KMS-11 (cell line): ENCODE data around the gene RCBTB2.

Source experiments
- H2AFZ ChIP-seq: fragments of 200-600 bp; sonication (generic); 2 replicates; pipeline ENCODE4 v1.6.1; 2016; ENCODE audit warnings: antibody characterized with exemption, mixed run types, low read depth
- H3K27ac ChIP-seq: fragments of 200-600 bp; sonication (generic); 2 replicates; pipeline ENCODE4 v1.6.1; 2016; ENCODE audit warnings: mild to moderate bottlenecking, mixed run types
- H3K27me3 ChIP-seq: fragments of 200-600 bp; sonication (generic); 2 replicates; pipeline ENCODE4 v1.6.1; 2017; ENCODE audit warnings: mild to moderate bottlenecking, low read depth, mixed run types, moderate library complexity; ENCODE audit not compliant: insufficient read depth
- H3K36me3 ChIP-seq: fragments of 200-600 bp; sonication (generic); 2 replicates; pipeline ENCODE4 v1.6.1; 2017; ENCODE audit warnings: mild to moderate bottlenecking, mixed run types; ENCODE audit not compliant: insufficient read depth
- H3K4me1 ChIP-seq: fragments of 200-600 bp; sonication (generic); 2 replicates; pipeline ENCODE4 v1.6.1; 2016; ENCODE audit warnings: mild to moderate bottlenecking, low read depth, mixed run types; ENCODE audit not compliant: poor library complexity, severe bottlenecking
- H3K4me2 ChIP-seq: fragments of 200-600 bp; sonication (generic); 2 replicates; pipeline ENCODE4 v1.7.0; 2016; ENCODE audit warnings: mild to moderate bottlenecking, mixed run types
- H3K4me3 ChIP-seq: fragments of 200-600 bp; sonication (generic); IDR thresholded peaks from 2 replicates; pipeline ENCODE4 v1.6.1; 2017; ENCODE audit warnings: low read depth, low read length, mixed read lengths; ENCODE audit not compliant: insufficient read depth
- H3K79me2 ChIP-seq: fragments of 200-600 bp; sonication (generic); 2 replicates; pipeline ENCODE4 v1.6.1; 2016; ENCODE audit warnings: low read depth, mixed run types; ENCODE audit not compliant: insufficient read depth
- H3K9ac ChIP-seq: fragments of 200-600 bp; sonication (generic); 2 replicates; pipeline ENCODE4 v1.6.1; 2016; ENCODE audit warnings: mild to moderate bottlenecking, mixed run types
- H4K20me1 ChIP-seq: fragments of 200-600 bp; sonication (generic); 2 replicates; pipeline ENCODE4 v1.6.1; 2016; ENCODE audit warnings: mild to moderate bottlenecking, mixed run types; ENCODE audit not compliant: insufficient read depth
- TF ChIP-seq, protein P1 (sequence below): fragments of 200-600 bp; sonication (generic); conservative IDR thresholded peaks from 2 replicates; pipeline ENCODE4 v1.6.1; 2017; ENCODE audit warnings: low read depth, mild to moderate bottlenecking, antibody characterized with exemption, low read length, moderate library complexity, mixed read lengths

RCBTB2 gene

DNA sequence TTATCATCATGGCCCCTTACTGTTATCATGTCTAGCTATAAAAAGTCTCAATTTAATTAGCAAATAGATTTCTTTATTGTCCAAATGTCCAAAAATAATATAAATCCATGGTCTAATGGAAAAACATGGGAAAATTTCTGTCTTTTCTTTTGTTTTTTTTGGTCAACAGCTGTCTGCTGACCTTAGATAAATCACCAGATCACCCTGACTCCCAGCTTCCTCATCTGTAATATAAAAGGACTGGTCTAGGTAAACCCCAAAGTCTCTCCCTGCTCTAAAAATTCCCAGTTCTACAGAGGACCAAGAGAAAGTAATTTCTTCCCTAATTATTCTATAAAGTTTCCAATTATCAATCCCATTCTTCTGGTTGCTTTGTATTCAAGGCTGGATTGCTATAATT lies 30.7 kb upstream of the RCBTB2 start:
- Histone ChIP-seq H3K4me2 (peak overlapping the region; percentile 45; the same call in 1 of the 2 replicates), H2AFZ (no peak overlapping the region), H3K79me2 (no peaks in the 10 kb centered on the region), H3K4me3 (no peak overlapping the region), H3K27ac (no peak overlapping the region), H4K20me1 (no peaks in the 10 kb centered on the region), H3K27me3 (peaks cover 23% of the 10 kb centered on the region; the same call in 1 of the 2 replicates), H3K4me1 (peaks cover 37% of the 10 kb centered on the region), H3K9ac (no peak overlapping the region), H3K36me3 (no peaks in the 10 kb centered on the region)
- TF ChIP-seq, protein P1, sequence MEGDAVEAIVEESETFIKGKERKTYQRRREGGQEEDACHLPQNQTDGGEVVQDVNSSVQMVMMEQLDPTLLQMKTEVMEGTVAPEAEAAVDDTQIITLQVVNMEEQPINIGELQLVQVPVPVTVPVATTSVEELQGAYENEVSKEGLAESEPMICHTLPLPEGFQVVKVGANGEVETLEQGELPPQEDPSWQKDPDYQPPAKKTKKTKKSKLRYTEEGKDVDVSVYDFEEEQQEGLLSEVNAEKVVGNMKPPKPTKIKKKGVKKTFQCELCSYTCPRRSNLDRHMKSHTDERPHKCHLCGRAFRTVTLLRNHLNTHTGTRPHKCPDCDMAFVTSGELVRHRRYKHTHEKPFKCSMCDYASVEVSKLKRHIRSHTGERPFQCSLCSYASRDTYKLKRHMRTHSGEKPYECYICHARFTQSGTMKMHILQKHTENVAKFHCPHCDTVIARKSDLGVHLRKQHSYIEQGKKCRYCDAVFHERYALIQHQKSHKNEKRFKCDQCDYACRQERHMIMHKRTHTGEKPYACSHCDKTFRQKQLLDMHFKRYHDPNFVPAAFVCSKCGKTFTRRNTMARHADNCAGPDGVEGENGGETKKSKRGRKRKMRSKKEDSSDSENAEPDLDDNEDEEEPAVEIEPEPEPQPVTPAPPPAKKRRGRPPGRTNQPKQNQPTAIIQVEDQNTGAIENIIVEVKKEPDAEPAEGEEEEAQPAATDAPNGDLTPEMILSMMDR = no peak

DNA sequence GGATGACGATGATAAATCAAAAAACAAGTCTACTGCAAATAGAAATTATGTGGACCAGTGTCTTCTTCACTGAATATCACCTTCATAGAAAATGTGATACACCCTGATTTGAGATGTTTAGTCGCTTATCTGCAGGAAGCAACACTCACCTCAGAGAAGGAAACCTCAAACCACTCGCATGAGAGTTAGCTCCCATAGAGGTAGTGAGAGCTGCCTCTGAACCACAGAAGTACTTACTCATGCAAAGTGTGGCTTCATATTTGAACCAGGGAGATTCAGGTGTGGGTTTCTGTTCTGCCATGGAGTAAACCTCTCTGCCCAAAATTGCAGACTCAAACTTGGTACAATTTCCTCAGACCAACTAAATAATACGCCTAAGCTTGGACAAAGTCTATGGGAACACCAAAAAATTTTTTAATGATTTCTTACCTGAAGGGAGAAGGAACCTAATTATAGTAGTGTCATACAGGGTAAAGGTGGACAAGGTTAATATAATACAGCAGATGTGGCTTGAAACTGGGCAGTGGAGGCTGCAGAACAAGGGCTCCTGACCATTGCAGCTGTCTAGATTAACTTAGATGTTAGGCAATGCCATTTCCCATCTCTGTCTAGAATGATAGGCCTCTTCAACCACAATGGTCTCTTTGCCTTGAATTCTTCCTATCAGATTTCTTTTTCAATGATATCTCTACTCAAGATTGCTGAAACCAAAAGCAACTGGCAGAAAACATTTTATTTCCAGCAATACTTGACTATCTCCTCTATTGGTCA lies 29.6 kb upstream of the RCBTB2 start:
- Histone ChIP-seq H3K4me3 (no peak overlapping the region), H3K9ac (no peak overlapping the region), H3K79me2 (no peaks in the 10 kb centered on the region), H4K20me1 (no peaks in the 10 kb centered on the region), H2AFZ (no peak overlapping the region), H3K27ac (peak overlapping the region; percentile 1; the same call in 1 of the 2 replicates), H3K4me2 (peak overlapping the region; percentile 60; the same call in 1 of the 2 replicates), H3K4me1 (peaks cover 37% of the 10 kb centered on the region), H3K36me3 (no peaks in the 10 kb centered on the region), H3K27me3 (peaks cover 22% of the 10 kb centered on the region; the same call in 1 of the 2 replicates)
- TF ChIP-seq, protein P1 = no peak

DNA sequence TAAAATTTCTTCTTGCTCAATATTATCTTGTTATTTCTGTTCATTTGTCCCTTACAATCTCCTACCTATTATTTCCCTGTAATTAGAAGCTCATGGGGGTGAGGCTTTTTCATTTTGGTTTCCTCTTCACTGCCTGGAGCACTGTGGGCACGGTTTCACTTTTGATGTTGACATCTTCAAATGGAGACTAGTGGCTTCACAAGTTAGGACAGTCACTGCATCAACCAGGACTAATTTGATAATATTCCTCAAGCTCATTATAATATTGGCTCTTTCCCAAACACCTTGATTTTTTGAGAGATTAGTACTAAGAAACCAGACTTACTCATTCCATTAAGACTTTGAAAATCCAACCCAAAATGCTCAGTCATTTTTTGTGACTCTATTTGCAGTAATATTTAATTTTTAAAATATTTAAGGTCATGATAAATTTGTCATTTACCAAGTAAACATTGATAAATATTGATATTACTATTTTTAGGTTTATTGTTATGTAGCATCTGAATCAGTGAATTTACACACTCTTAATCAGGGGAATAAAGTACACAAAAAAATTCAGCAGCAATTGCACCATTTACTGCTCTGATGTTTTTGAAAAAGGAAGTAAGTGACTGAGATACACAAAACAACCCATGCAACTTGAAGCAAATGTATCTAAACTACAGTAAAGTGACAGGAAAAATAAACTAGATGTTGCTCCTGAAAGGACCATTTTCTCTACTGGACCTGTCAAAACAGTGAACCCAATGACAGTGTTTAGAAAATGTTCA lies 28.8 kb upstream of the RCBTB2 start:
- no peaks in the 10 kb centered on the region for H3K79me2 ChIP-seq
- no peak overlapping the region for H3K4me3 ChIP-seq
- H2AFZ ChIP-seq = no peak overlapping the region
- peak overlapping the region; percentile 60 for H3K4me2 ChIP-seq
- no peak overlapping the region for H3K9ac ChIP-seq
- H4K20me1 ChIP-seq = no peaks in the 10 kb centered on the region
- peaks cover 18% of the 10 kb centered on the region; the same call in 1 of the 2 replicates for H3K27me3 ChIP-seq
- TF ChIP-seq, protein P1 = no peak
- H3K4me1 ChIP-seq = peaks cover 37% of the 10 kb centered on the region
- no peak overlapping the region for H3K27ac ChIP-seq
- no peaks in the 10 kb centered on the region for H3K36me3 ChIP-seq

DNA sequence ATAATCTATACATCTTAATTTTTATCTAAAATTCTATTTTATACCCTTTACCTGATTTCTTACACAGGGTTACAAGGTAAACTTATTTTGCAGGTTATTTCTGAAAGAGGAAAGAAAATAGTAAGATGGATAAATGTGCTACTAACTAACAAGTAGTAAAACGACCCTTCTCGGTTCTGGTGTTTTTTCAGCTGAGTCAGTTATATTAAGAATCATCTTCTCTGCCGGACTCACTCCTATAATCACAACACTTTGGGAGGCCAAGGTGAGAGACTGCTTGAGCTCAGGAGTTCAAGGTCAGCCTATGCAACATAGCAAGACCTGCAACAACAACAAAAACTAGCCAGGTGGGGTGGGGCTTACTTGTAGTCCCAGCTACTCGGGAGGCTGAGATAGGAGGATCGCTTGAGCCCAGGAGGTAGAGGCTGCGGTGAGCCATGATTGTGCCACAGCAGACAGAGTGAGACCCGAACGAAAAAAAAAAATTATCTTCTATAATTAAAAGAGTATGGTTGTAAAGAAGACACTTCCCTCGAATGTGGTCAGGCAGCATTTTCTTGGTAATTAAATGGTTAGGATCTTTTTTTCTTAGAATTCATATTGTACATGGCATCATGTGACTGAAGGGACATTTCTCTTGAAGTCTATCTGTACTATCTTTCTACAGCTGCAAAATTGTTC lies 27.9 kb upstream of the RCBTB2 start:
- no peak overlapping the region for H2AFZ ChIP-seq
- TF ChIP-seq, protein P1 = no peak
- H3K4me1 ChIP-seq = peaks cover 37% of the 10 kb centered on the region
- H3K4me2 ChIP-seq = peak overlapping the region; percentile 60; the same call in 1 of the 2 replicates
- no peaks in the 10 kb centered on the region for H3K79me2 ChIP-seq
- no peak overlapping the region for H3K4me3 ChIP-seq
- no peak overlapping the region for H3K27ac ChIP-seq
- H3K36me3 ChIP-seq = no peaks in the 10 kb centered on the region
- no peaks in the 10 kb centered on the region for H4K20me1 ChIP-seq
- no peak overlapping the region for H3K9ac ChIP-seq
- peaks cover 17% of the 10 kb centered on the region; the same call in 1 of the 2 replicates for H3K27me3 ChIP-seq
